IPS-18a (cell line): ENCODE data around the gene CIRBP.

Experiments
- H3K27ac ChIP-seq: one replicate; pipeline ENCODE4 v1.5.1; 2013; ENCODE audit warnings: low read length
- H3K27me3 ChIP-seq: one replicate; pipeline ENCODE4 v1.6.1; 2013; ENCODE audit warnings: mild to moderate bottlenecking, low read length; ENCODE audit not compliant: control insufficient read depth, insufficient read depth
- H3K36me3 ChIP-seq: one replicate; pipeline ENCODE4 v1.6.1; 2013; ENCODE audit warnings: low read depth, low read length; ENCODE audit not compliant: control insufficient read depth
- H3K4me1 ChIP-seq: one replicate; pipeline ENCODE4 v1.6.1; 2013; ENCODE audit warnings: low read depth, low read length; ENCODE audit not compliant: control insufficient read depth
- H3K4me3 ChIP-seq: one replicate; pipeline ENCODE4 v1.5.1; 2013; ENCODE audit warnings: low read length
- H3K9ac ChIP-seq: one replicate; pipeline ENCODE4 v1.6.1; 2013; ENCODE audit warnings: mild to moderate bottlenecking, low read length, moderate library complexity
- H3K9me3 ChIP-seq: one replicate; pipeline ENCODE4 v1.6.1; 2013; ENCODE audit warnings: low read depth, low read length; ENCODE audit not compliant: control insufficient read depth

Gene CIRBP

GRCh38 chr19:1324249-1324805, 55.2 kb downstream of the CIRBP start:
- Histone ChIP-seq H3K9me3 (no peaks in the 10 kb centered on the region), H3K4me1 (peaks cover 5% of the 10 kb centered on the region), H3K27me3 (peaks cover 9% of the 10 kb centered on the region), H3K27ac (no peak overlapping the region), H3K4me3 (peak overlapping the region; percentile 58), H3K36me3 (no peaks in the 10 kb centered on the region), H3K9ac (no peak overlapping the region)
